Stimulated activated naive CD4-positive, alpha-beta T cell (primary cell): ENCODE results near the gene MYL11.

Experiments
- DNase-seq, 6 experiments: peaks; one replicate each; lab custom pipeline; 2025; lab: John Stamatoyannopoulos, UW

Gene MYL11

GRCh38 chr16:30354423-30355143 is 20.0 kb upstream of the MYL11 start:
- no peak for DNase-seq

DNA sequence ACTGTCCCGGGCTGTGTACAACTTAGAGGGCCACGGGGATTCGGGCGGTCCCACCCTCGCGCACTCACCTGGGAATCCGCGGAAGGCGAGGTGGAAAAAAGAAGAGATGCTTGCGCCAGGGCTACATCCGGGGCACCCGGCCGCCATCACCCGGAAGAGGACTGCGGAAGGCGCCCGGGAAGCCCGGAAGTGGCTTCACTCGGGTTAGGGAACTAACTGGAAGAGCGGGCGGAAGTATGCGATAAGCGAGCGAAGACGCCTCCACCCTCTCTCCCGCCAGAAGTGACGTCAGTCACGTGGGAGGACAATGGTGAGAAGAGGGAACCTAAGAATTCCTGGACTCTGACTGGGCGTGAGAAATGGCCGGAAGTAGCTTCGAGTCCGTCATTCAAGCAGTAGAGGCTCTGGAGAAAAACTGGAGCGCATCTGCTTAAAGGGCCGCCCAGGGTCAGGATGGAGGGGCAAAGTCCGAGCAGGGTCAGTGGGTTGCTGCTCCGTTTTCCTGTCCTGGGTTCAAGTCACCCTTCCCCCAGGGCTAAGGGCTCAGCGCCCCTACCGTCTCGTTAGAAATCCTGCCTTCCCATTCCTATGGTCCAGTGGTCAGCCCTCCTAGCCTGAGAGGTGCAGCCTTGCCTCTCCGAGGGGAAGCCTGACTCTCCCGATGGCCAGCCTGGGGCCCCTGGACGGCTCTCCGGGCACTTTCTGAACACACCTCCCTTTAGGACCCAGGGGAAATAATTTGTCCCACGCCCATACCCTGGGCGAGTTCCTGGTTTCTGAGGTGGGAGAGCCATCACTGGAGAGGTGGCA is 19.3 kb upstream of the MYL11 start, which contains the start of gene CD2BP2:
Gene CD2BP2 (minus strand): TSS at position 165 of the 810 bp plus-strand sequence. CDS start 627 bp downstream, outside the sequence.
- DNase-seq, result peak; percentile 74 to 87 (median 82)

- no peak for DNase-seq
Observed at GRCh38 chr16:30355954-30356308, 18.7 kb upstream of the MYL11 start.

GRCh38 chr16:30356401-30357084 is 18.1 kb upstream of the MYL11 start:
- no peak for DNase-seq

DNA sequence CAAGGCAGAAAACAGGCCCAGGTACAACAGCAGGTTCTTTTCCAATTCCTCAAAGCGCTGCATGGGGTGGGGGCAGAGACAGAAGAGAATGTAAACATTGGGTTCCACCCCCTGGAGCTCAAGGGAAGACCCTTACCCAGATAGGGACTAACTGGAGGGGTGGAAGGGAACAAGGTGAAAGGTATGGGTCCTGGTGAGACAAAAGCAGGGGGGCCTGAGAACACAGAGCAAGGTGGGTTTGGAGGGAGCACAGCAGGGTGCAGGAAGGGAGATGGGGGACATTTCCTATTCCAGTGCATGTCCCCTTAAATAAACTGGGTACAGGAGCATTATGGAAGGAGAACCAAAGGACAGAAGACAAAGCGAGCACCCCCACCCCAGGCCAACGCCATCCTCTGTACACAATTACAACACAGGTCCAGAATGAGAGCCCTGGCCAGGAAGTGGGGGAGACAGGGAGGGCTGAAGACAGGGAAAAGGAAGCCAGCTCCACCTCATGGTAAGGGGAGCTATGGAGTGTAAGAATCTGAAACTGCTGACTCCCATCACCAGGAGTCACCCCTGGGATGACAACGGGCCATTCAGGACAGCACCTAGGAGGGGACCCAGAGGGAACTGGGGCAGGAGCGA is 17.4 kb upstream of the MYL11 start:
- DNase-seq, result no peak

GRCh38 chr16:30357715-30358576 is 16.7 kb upstream of the MYL11 start:
- DNase-seq, result no peak

DNA sequence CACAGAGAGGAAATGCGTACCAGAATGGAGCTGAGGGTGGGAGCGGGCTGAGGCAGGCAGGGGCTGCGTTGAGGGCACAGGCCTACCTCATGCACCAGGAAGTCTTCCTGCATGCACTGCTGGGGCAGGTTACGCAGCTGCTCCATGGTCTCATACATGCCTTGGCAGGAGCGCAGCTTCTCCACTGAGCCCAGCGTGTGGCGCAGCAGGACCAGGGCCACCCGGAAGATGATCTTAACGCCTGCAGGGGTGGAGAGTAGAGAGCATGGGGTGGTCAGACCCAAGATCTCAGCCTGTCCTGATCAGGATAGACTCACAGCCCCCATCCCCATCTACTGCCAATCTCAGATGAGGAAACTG is 16.0 kb upstream of the MYL11 start:
- DNase-seq, result no peak

GRCh38 chr16:30358990-30359870 is 15.4 kb upstream of the MYL11 start:
- DNase-seq, result no peak

DNA sequence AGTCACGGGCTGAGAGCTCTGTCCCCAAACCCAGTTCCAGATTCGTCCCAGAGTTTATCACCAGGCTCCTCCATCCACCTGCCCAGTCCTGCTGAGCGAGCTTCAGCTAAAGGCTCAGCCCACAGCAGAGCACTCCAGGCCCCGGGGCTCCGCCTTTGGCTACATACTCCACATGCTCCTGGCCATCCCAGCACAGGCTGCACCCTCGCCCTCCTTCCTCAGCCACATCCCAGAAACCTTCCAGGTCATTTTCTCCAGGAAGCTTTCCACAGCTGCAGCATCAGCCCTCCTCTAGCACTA is 14.8 kb upstream of the MYL11 start:
- DNase-seq, result peak in 3 of 6 experiments; percentile 32 to 61 (median 58)

GRCh38 chr16:30361180-30361579 is 13.4 kb upstream of the MYL11 start:
- no peak for DNase-seq

DNA sequence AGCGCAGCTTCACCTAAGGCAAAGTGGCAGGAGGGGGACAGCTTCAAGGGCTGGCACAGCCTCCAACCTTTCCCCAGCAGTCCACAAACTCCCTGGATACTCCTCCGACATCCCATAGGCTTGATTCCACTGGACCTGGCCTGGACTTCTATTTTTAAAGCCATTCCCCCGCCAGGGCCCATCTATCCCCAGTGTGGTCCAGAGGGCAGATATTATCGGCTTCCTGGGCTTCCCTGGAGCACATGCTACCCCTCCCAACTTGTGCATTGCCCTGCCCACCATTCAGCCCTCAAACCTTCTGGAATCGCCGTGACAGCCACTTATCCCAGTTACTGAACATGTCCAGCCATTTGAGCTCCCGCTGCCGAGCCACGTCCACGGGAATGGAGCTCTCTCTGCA is 9.4 kb upstream of the MYL11 start:
- DNase-seq, result no peak

GRCh38 chr16:30366511-30366910 is 8.1 kb upstream of the MYL11 start:
- no peak for DNase-seq

GRCh38 chr16:30367349-30368009 is 7.1 kb upstream of the MYL11 start:
- DNase-seq, result no peak

- DNase-seq, result no peak
Observed at GRCh38 chr16:30368122-30368791, 6.3 kb upstream of the MYL11 start.

DNA sequence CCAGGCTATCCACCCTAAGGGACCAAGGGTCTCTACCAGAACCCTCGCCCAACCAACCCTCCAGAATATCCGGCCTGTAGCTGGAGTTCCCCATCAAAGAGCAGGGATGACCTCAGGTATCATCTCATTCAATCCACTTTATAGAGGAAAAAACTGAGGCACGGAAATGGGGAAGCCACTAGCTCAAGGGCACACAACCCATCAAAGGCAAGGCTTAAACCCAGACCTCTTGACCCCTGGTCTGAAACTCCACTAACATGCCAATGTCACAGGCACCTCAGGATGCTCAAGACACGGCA is 5.9 kb upstream of the MYL11 start:
- DNase-seq, result no peak

DNA sequence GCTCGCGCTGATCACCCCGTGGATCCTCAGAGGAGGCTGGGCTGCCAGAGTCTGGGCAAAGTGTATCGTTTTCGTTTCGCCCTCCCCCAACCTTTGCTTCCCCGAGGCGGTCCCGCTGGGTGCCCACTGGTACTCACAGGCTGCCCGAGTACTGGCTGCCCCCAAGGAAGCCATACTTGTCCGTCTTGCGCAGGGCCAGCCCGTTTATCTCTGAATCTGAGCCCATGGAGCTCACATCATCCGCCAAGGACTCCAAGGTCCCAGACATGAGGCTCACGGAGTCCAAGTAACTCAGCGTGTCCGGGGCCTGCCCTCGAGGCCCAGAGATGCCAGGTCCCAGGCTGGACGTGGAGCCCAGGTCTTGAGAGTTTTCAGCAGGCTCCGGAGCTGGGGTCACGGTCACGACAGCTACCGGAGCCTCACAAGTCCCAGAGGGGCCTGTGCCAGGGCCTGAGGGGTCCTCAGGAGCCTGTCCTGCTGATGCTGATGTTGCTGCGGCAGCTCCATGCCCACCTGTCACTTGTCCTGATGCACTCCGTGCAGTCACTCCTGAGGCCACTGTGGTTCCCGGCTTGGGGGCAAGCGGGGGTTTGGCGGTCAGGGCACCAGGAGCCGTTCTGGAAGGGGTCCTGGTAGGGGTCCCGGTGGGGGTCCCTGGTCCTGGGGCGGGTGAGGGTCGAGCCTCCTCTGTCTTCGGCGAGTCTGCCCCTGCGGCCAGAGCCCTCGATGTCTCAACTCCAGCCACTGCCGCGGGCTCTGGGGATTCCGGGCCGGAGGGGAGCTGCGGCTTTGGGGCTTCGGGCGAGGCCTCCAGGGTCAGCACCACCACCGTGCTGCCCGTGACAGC is 5.3 kb upstream of the MYL11 start:
- peak in 1 of 6 experiments; percentile 29 for DNase-seq

DNA sequence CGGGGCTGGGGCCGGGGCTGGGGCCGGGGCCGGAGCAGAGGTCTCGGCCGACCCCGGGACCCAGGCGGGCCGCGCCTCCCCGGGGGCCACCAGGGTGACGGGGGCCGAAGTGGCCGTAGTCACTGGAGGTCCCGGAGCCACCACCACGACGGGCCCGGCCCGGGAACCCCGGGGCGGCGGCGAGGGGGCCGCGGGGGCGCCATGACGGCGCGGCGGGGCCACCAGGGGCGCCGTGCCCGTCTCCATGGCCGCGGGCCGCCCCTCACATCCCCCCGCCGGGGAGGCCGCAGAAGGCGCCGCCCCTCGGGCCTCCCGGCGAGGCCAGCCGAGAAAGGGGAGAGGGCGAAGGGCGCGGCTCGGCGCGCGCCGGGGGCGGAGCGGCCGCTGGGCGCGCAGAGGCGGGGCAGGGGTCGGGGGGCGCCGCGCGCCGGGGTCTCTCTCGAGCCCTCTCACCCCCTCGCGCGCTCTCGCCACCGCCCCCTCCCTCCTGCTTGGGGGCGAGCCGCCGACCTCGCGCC is 4.6 kb upstream of the MYL11 start:
- DNase-seq, result no peak

GRCh38 chr16:30370456-30371247 is 4.0 kb upstream of the MYL11 start, which contains the start of gene TBC1D10B:
TSS of gene TBC1D10B (minus strand) at chr16:30370494. CDS start at chr16:30370183, 311 bp downstream.
- DNase-seq, result peak; percentile 94 to 100 (median 99)
